ENCODE measurements around the gene CMTM8. TPM values are rescaled to one million over a fixed set of nuclear protein-coding genes. Genes with fewer than 3 reads are reported as not detected.

Gene CMTM8
- total and polyA plus RNA-seq, 2 of the 8 experiments (the other 6 are each of a cell fraction or from before 2014, with no cell fraction given) = 10.5 to 22.4 TPM

GRCh38 chr3:32305361-32305876, 66.9 kb downstream of the CMTM8 start:
- H2BK5ac ChIP-seq (ENCODE audit: low read depth, low read length) = no peak overlapping the region
- H3K79me2 ChIP-seq (ENCODE audit: control insufficient read depth in 1 of 2, insufficient read depth in 2 of 2, low read length in 2 of 2) = no peaks in the 10 kb centered on the region
- POLR2A ChIA-PET (ENCODE audit: partially characterized antibody) = no interaction called here
- H3K14ac ChIP-seq (ENCODE audit: insufficient read length) = no peak overlapping the region
- no peak overlapping the region for H4K91ac ChIP-seq (replicated peaks; ENCODE audit: insufficient read length, low read length)
- no peak overlapping the region for H3K23ac ChIP-seq (ENCODE audit: insufficient read length)
- DNase-seq (ENCODE audit: low read depth in 1 of 2, low spot score in 2 of 2) (no peak), FAIRE-seq (no peak)
- no peaks in the 10 kb centered on the region for H3K36me3 ChIP-seq (ENCODE audit: control insufficient read depth in 2 of 4, insufficient read depth in 4 of 4, low read length in 3 of 4)
- no peak overlapping the region for H2AFZ ChIP-seq (ENCODE audit: low read length)
- no peaks in the 10 kb centered on the region for H3K23me2 ChIP-seq (ENCODE audit: low read depth, low read length)
- no peaks in the 10 kb centered on the region; the same call in none of the 2 replicates for H3K79me1 ChIP-seq (ENCODE audit: low read depth, low read length)
- no peaks in the 10 kb centered on the region for H3K27me3 ChIP-seq (replicated peaks in 1 of 4; ENCODE audit: control insufficient read depth in 3 of 4, extremely low read depth in 1 of 4, insufficient read depth in 3 of 4, low read length in 3 of 4)
- no peak overlapping the region for H3K4me3 ChIP-seq (ENCODE audit: extremely low read depth in 1 of 4, insufficient read depth in 2 of 4, low read depth in 3 of 4, low read length in 4 of 4)
- no peaks in the 10 kb centered on the region for H4K20me1 ChIP-seq (replicated peaks in 1 of 2; ENCODE audit: control insufficient read depth in 1 of 2, insufficient read depth in 2 of 2, low read length in 2 of 2)
- no peak overlapping the region for H2BK15ac ChIP-seq (ENCODE audit: low read length)
- H4K8ac ChIP-seq (ENCODE audit: extremely low read depth, insufficient read depth, low read length) = no peak overlapping the region
- no peak overlapping the region for H2AK5ac ChIP-seq (ENCODE audit: low read depth, low read length)
- peaks cover 0 to 18% (median 5%) of the 10 kb centered on the region in 4 experiments; a peak in 4 of 7 replicates for H3K4me1 ChIP-seq (replicated peaks in 1 of 4; ENCODE audit: control insufficient read depth in 3 of 4, insufficient read depth in 4 of 4, low read length in 3 of 4)
- TF ChIP-seq EP300 (IDR thresholded peaks at IDR 0.05; ENCODE audit: borderline replicate concordance in 1 of 2, low read depth in 2 of 2, low read length in 2 of 2) = no peak
- no peak overlapping the region for H3K4ac ChIP-seq (replicated peaks; ENCODE audit: insufficient read length, low read depth, low read length)
- WGBS, 2 experiments (ENCODE audit: extremely low coverage in 1 of 2, insufficient coverage in 1 of 2, insufficient read length in 1 of 2, insufficient replicate concordance in 2 of 2, low coverage in 1 of 2, low lambda C conversion rate in 2 of 2, missing lambda C conversion rate in 1 of 2) = 87% methylated on average over 2 of the region's 2 CpGs; no CpG with 5 or more reads in 1 of the 2 experiments
- H3K56ac ChIP-seq (replicated peaks; ENCODE audit: insufficient read length, low read depth, low read length) = no peak overlapping the region
- H2BK12ac ChIP-seq (ENCODE audit: low read depth, low read length) = no peak overlapping the region
- H3K4me2 ChIP-seq (ENCODE audit: insufficient read depth in 1 of 2, low read depth in 2 of 2, low read length in 2 of 2) = no peak overlapping the region
- H3K9ac ChIP-seq (replicated peaks in 1 of 4; ENCODE audit: extremely low read depth in 1 of 4, low read depth in 3 of 4, low read length in 3 of 4) = no peak overlapping the region
- H3K27ac ChIP-seq (ENCODE audit: low read depth, low read length) = no peak overlapping the region
- H2BK120ac ChIP-seq (replicated peaks; ENCODE audit: low read depth, low read length) = no peak overlapping the region
- no peaks in the 10 kb centered on the region for H3K9me3 ChIP-seq (ENCODE audit: insufficient read depth in 2 of 2, low read depth in 1 of 2, low read length in 1 of 2)
- CTCF ChIA-PET (ENCODE audit: partially characterized antibody) = interaction anchor here (1.2 to 7.6 kb wide), 5 partner anchors 8 to 128 kb away, joined by 3 to 54 read pairs (median 3); no protein-coding TSS in a partner anchor
- H3K18ac ChIP-seq (ENCODE audit: extremely low read depth, low read length) = no peak overlapping the region
- H4K5ac ChIP-seq (ENCODE audit: insufficient read length, low read depth, low read length) = no peak overlapping the region
- no peak overlapping the region for H2BK20ac ChIP-seq (ENCODE audit: low read length)
